Body of pancreas (tissue), 4 donors: ENCODE results near the gene GM2A.

Experiments
- CTCF ChIP-seq, 7 experiments: fragments of 450-650 bp in 4 of 7; fragments of 200-600 bp in 3 of 7; sonication (generic) in 3 of 7; IDR thresholded peaks; one replicate each; pipeline ENCODE4 v1.5.1; 2016 to 2019; ENCODE audit warnings: antibody characterized with exemption in 7 of 7
- POLR2A ChIP-seq, 3 donors: fragments of 450-650 bp; IDR thresholded peaks; one replicate each; pipeline ENCODE4 v1.6.1; 2016; ENCODE audit warnings: antibody characterized with exemption in 3 of 3, mild to moderate bottlenecking in 2 of 3

- TF ChIP-seq CTCF (IDR thresholded peaks at IDR 0.05) (no peak), POLR2A (IDR thresholded peaks at IDR 0.05) (no peak)
Observed at GRCh38 chr5:151296478-151296830, 43.5 kb downstream of the GM2A start.
